Upper lobe of left lung (tissue), 4 donors: ENCODE results near the gene PLCB1.

Experiments used
- CTCF ChIP-seq, 6 experiments: fragments of 450-650 bp in 4 of 6; fragments of 200-600 bp in 2 of 6; sonication (generic) in 2 of 6; IDR thresholded peaks; one replicate each; pipeline ENCODE4 v1.5.1; 2016 to 2019; ENCODE audit warnings: antibody characterized with exemption in 6 of 6
- POLR2A ChIP-seq, 4 donors: fragments of 450-650 bp; IDR thresholded peaks; one replicate each; pipeline ENCODE4 v1.5.1; 2016 to 2017; ENCODE audit warnings: antibody characterized with exemption in 4 of 4, mild to moderate bottlenecking in 2 of 4
- POLR2AphosphoS5 ChIP-seq, 2 donors: sonication (generic); formaldehyde crosslinking; IDR thresholded peaks; one replicate each; pipeline ENCODE4 v1.5.1; 2017; ENCODE audit warnings: antibody characterized with exemption in 2 of 2

DNA sequence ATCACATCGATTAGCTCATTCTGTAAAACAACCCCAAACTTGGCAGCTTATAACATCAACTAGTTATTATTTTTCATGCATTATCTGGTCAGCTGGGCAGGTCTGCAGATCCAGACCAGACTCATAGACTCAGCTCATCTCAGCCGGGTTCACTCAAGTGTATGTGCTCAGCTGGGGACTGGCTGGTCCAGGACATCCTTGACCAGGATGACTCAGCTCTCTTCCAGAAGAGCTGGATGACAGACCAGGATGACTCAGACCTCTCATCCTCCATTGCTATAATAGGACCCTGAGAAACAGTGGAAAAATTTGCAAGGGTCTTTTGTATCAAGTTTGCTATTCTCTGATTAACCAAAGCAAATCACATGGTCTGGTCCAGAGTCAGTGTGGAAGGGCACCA is 624.3 kb downstream of the PLCB1 start:
- TF ChIP-seq POLR2A (IDR thresholded peaks at IDR 0.05) (no peak), POLR2AphosphoS5 (IDR thresholded peaks at IDR 0.05) (no peak), CTCF (IDR thresholded peaks at IDR 0.05) (no peak)
